HG02610 (cell line): ENCODE results near the gene ERO1B.

ENCODE experiments used
- ATAC-seq: cut with Tn5 transposase; IDR thresholded peaks from one replicate; pipeline ENCODE4 v1.9.1; 2021; ENCODE audit warnings: mild to moderate bottlenecking, moderate library complexity; ENCODE audit not compliant: unreplicated experiment

The ERO1B gene

DNA sequence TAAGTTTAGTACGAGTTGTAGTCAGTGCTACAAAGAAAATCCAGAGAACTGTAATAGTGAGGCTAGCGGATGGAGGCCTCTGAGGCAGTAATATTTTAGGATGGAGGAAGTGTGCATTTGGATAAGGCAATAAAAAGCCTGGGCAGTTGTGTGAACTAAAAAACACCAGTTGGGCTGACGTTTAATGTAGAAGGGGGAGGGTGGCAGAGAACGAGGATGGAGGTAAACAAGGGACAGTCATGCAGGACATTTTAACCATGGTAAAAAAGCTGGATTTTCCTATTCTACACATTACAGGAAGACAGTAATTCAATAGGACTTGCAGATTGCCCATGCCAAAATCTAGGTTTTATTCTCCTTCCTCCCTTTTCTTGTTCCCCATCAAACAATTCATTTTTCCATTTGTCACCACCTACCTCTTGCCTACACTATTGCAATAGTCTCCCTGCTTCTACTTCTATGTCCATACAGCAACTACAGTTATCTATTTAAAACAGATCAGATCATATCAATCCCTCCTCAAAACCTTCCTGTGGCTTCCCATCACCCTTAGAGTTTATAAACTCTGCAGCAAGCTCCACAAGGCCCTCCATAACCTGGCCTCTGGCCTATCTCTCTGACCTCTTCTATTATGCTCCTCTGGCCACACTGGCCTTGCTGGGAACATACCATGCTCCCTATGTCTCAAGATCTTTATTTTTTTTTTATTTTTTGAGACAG lies 27.7 kb downstream of the ERO1B start:
- no peak for ATAC-seq

- ATAC-seq = no peak
Measured at GRCh38 chr1:236253119-236253518, 28.6 kb downstream of the ERO1B start.

GRCh38 chr1:236251587-236251986 lies 30.2 kb downstream of the ERO1B start:
- no peak for ATAC-seq

- no peak for ATAC-seq
Measured at GRCh38 chr1:236247286-236247685, 34.5 kb downstream of the ERO1B start.

- ATAC-seq = no peak
Measured at GRCh38 chr1:236242568-236242967, 39.2 kb downstream of the ERO1B start.

DNA sequence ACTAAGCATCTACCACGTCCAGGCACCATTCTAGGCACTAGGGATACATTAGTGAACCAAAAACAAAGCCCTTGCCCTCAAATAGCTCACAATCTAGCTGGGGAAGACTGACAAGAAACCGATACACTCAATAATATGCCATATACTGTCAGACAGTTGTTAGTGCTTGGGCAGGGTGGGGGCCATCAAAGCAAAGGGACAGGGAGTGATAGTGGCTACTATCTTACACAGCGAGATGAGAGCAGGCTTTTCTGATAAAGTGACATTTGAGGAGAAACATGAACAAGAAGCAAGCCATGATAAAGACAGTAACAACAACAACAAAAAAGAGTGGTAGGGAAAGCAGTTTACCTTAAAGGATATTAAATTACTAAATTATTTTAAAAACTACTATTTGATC lies 41.1 kb downstream of the ERO1B start:
- no peak for ATAC-seq

- ATAC-seq = no peak
Measured at GRCh38 chr1:236239092-236239585, 42.6 kb downstream of the ERO1B start.

GRCh38 chr1:236235116-236235515 lies 46.6 kb downstream of the ERO1B start:
- no peak for ATAC-seq

DNA sequence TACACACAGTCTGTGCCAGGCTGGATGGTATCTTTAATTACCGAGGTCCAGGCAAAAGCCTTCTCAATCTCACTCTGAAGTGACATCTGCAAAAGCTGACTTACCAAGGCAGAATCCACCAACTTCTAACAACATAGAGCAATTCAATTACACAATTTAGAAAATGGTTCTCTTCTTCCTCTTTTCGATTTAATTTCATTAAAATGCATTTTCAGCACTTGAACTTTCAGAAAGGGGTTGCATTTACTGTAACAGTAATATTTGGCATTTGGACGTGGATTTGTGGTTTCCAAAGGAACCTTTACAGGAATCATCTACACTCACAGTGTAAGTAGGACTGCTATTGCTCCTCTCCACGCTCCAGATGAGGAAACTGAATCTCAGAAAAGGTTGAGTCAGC lies 53.3 kb downstream of the ERO1B start:
- ATAC-seq = no peak

- no peak for ATAC-seq
Measured at GRCh38 chr1:236222632-236223031, 59.1 kb downstream of the ERO1B start.

- ATAC-seq = no peak
Measured at GRCh38 chr1:236220473-236220872, 61.3 kb downstream of the ERO1B start.

GRCh38 chr1:236214761-236215160 lies 67.0 kb downstream of the ERO1B start:
- ATAC-seq = peak; percentile 64

GRCh38 chr1:236213534-236213933 lies 68.2 kb downstream of the ERO1B start:
- ATAC-seq = no peak

DNA sequence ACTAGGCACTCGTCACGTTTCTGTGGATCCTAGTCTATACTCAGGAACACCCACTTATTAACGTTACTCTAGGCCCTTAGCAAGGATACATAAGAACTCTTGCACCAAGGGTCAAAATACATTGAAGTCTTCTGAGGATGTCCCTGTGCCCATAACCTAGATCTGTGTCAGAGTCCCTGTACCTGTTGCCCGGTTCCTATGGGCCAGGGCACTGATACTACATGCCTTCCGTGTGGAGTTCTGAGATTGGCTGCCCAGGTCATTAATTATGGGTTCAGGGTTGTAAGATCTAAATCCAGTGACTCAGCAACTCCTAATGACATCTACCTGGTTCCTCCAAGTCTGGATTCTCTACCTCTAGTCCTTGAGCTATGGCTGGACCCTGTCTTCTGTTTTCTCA lies 69.9 kb downstream of the ERO1B start:
- no peak for ATAC-seq

DNA sequence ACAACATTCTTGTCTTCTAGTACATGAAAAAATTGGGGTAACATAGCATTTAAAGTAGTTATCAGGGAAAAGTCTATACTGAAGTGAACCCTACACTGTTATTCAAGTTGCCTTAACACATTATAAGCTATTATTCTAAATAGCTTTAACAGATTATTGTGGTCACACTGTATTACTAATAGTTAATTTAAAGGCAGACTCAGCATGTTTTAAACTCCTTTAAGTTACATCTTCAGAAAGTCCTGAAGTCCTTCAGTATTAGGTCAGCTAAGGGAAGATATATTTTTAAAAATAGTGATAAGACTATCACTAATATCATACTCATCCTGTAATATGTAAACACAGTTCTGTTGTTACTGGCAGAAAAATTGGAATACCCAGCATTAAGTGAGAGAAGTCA lies 72.0 kb downstream of the ERO1B start:
- no peak for ATAC-seq

- no peak for ATAC-seq
Measured at GRCh38 chr1:236209185-236209584, 72.6 kb downstream of the ERO1B start.

DNA sequence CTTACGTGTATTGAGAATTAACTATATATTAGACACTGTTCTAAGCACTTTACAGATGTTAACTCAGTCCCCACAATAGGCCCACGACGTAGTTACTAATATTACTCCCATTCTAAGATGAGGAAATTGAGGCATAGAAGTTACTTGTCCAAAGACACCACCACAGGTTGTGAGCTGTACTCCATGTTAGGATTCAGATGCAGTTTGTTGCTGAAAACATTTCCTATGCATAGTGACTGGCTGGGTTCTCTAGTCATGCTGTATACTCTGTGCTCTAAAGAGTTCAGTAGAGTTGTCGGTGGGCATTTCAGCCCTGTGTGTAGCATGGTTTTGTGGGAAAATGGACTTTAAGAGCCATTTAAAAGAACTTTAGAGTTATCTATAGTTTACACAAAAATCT lies 74.2 kb downstream of the ERO1B start:
- no peak for ATAC-seq

DNA sequence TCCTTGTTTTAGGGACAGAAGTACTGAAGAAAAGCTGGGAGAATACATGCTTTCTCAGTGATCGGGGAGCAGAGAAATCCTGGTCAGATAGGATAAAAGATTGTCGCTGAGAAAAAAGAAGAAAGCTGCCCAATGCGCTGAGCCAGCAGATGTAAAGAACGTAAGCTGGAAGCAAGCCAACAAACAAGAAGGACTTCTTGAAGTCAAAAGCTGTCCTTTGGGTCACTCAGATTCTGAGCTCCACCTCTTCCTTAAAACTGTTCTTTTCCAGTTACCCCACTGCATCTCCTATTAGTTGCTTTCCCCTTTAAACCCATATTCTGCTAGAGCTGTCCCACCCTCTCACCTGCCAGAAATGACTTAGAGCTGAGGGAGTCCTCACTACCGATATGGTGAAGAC lies 74.6 kb downstream of the ERO1B start:
- no peak for ATAC-seq

GRCh38 chr1:236206548-236206947 lies 75.2 kb downstream of the ERO1B start:
- ATAC-seq = no peak

- no peak for ATAC-seq
Measured at GRCh38 chr1:236204656-236205055, 77.1 kb downstream of the ERO1B start.

DNA sequence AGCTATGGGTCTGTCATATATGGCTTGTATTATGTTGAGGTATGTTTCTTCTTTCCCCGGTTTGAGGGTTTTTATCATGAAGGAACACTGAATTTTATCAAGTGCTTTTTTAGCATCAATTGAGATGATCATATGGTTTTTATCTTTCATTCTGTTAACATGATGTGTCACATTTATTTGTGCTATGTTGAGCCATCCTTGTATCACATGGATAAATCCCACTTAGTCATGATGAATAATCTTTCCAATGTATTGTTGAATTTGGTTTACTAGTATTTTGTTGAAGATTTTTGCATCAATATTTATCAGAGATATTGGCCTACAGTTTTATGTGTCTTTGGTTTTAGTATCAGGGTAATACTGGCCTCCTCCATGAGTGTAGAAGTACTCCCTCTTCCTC lies 77.7 kb downstream of the ERO1B start:
- ATAC-seq = no peak

GRCh38 chr1:236201786-236202185 lies 80.0 kb downstream of the ERO1B start:
- no peak for ATAC-seq

- no peak for ATAC-seq
Measured at GRCh38 chr1:236200925-236201324, 80.8 kb downstream of the ERO1B start.
